NCI-H510A (cell line): ENCODE data around the gene IL20RA.
A peak's percentile ranks its signal among the peaks of the same experiment; 100 is the strongest.
"Not testable (repeated sequence)": the region's sequence is repeated elsewhere in the genome, so short reads cannot be mapped to it uniquely, and the experiment has no call there.

Experiments
- DNase-seq: peaks from one replicate; lab custom pipeline; 2025; lab: John Stamatoyannopoulos, UW

Gene IL20RA

GRCh38 chr6:137008204-137008603, 36.6 kb downstream of the IL20RA start:
- no peak for DNase-seq

- DNase-seq = no peak
Measured at GRCh38 chr6:137006056-137006455, 38.7 kb downstream of the IL20RA start.

GRCh38 chr6:137005073-137005472, 39.7 kb downstream of the IL20RA start:
- no peak for DNase-seq

- no peak for DNase-seq
Measured at GRCh38 chr6:137002505-137002904, 42.3 kb downstream of the IL20RA start.

GRCh38 chr6:137001977-137002302, 42.8 kb downstream of the IL20RA start:
- DNase-seq = no peak

GRCh38 chr6:137001299-137001976, 43.3 kb downstream of the IL20RA start:
- no peak for DNase-seq

- no peak for DNase-seq
Measured at GRCh38 chr6:137000825-137001224, 43.9 kb downstream of the IL20RA start.

GRCh38 chr6:136995521-136995920, 49.2 kb downstream of the IL20RA start:
- no peak for DNase-seq

GRCh38 chr6:136994782-136995181, 50.0 kb downstream of the IL20RA start:
- DNase-seq = no peak

- no peak for DNase-seq
Measured at GRCh38 chr6:136992113-136992512, 52.7 kb downstream of the IL20RA start.

- DNase-seq = no peak
Measured at GRCh38 chr6:136991646-136992045, 53.1 kb downstream of the IL20RA start.

- DNase-seq = no peak
Measured at GRCh38 chr6:136990754-136991153, 54.0 kb downstream of the IL20RA start.

- no peak for DNase-seq
Measured at GRCh38 chr6:136990242-136990578, 54.6 kb downstream of the IL20RA start.

GRCh38 chr6:136989571-136990241, 55.1 kb downstream of the IL20RA start:
- no peak for DNase-seq

GRCh38 chr6:136987526-136987925, 57.2 kb downstream of the IL20RA start:
- peak; percentile 33 for DNase-seq

GRCh38 chr6:136985502-136985901, 59.3 kb downstream of the IL20RA start:
- no peak for DNase-seq

- no peak for DNase-seq
Measured at GRCh38 chr6:136984578-136984977, 60.2 kb downstream of the IL20RA start.

GRCh38 chr6:136983687-136984086, 61.1 kb downstream of the IL20RA start:
- no peak for DNase-seq

- no peak for DNase-seq
Measured at GRCh38 chr6:136982928-136983327, 61.8 kb downstream of the IL20RA start.

GRCh38 chr6:136980070-136980469, 64.7 kb downstream of the IL20RA start:
- DNase-seq = no peak

GRCh38 chr6:136979206-136979605, 65.6 kb downstream of the IL20RA start:
- no peak for DNase-seq

GRCh38 chr6:136977075-136977474, 67.7 kb downstream of the IL20RA start:
- DNase-seq = no peak

GRCh38 chr6:136975089-136975715, 69.6 kb downstream of the IL20RA start:
- DNase-seq = no peak

GRCh38 chr6:136973781-136974180, 71.0 kb downstream of the IL20RA start:
- not testable (repeated sequence) for DNase-seq
